HG02973 (cell line): ENCODE results near the gene NMD3.
A peak's percentile ranks its signal among the peaks of the same experiment; 100 is the strongest.
"Not testable (repeated sequence)": the region's sequence is repeated elsewhere in the genome, so short reads cannot be mapped to it uniquely, and the experiment has no call there.

Experiments
- ATAC-seq: cut with Tn5 transposase; IDR thresholded peaks from one replicate; pipeline ENCODE4 v1.9.1; 2021; ENCODE audit warnings: moderate library complexity; ENCODE audit not compliant: unreplicated experiment

Gene NMD3

GRCh38 chr3:161274691-161275298, 53.7 kb downstream of the NMD3 start:
- peak; percentile 87 for ATAC-seq

GRCh38 chr3:161275919-161276318, 54.8 kb downstream of the NMD3 start:
- no peak for ATAC-seq

GRCh38 chr3:161282387-161282786, 61.3 kb downstream of the NMD3 start:
- not testable (repeated sequence) for ATAC-seq

GRCh38 chr3:161284989-161285388, 63.9 kb downstream of the NMD3 start:
- no peak for ATAC-seq

GRCh38 chr3:161289174-161289573, 68.1 kb downstream of the NMD3 start:
- ATAC-seq = no peak

GRCh38 chr3:161291191-161291901, 70.2 kb downstream of the NMD3 start:
- no peak for ATAC-seq

GRCh38 chr3:161293381-161293780, 72.3 kb downstream of the NMD3 start:
- no peak for ATAC-seq

- no peak for ATAC-seq
Measured at GRCh38 chr3:161295325-161295724, 74.2 kb downstream of the NMD3 start.

- ATAC-seq = no peak
Measured at GRCh38 chr3:161296814-161297213, 75.7 kb downstream of the NMD3 start.
